HL-60 (cell line): Measurements from ENCODE around the gene STEAP2.

Experiments used
- DNase-seq, 2 experiments: peaks; one replicate each; pipeline ENCODE4 v3.0.0-alpha.2; 2010 to 2020; ENCODE audit warnings: low read depth in 1 of 2, low spot score in 1 of 2
- H3K27ac ChIP-seq: fragments of 250-450 bp; sonication (Bioruptor Pico); replicated peaks from 2 replicates; pipeline ENCODE4 v1.5.1; 2020; ENCODE audit warnings: mild to moderate bottlenecking, moderate library complexity
- H3K27me3 ChIP-seq: fragments of 250-450 bp; sonication (Bioruptor Pico); 2 replicates; pipeline ENCODE4 v1.5.1; 2021; ENCODE audit warnings: mild to moderate bottlenecking, moderate library complexity; ENCODE audit not compliant: insufficient read depth, poor library complexity, severe bottlenecking
- H3K4me3 ChIP-seq: replicated peaks from 2 replicates; pipeline ENCODE4 v1.5.1; 2011; ENCODE audit warnings: mild to moderate bottlenecking, control low read depth, low read length; ENCODE audit not compliant: insufficient read depth
- GABPA ChIP-seq: IDR thresholded peaks from 2 replicates; pipeline ENCODE4 v1.6.1; 2012; ENCODE audit warnings: low read depth
- POLR2AphosphoS5 ChIP-seq: IDR thresholded peaks from 2 replicates; pipeline ENCODE4 v1.6.1; 2012; ENCODE audit warnings: low read depth
- REST ChIP-seq: IDR thresholded peaks from 2 replicates; pipeline ENCODE4 v1.6.1; 2012; ENCODE audit warnings: low read depth; ENCODE audit not compliant: insufficient replicate concordance
- SPI1 ChIP-seq: IDR thresholded peaks from 2 replicates; pipeline ENCODE4 v1.6.1; 2012; ENCODE audit warnings: low read depth, mild to moderate bottlenecking, borderline replicate concordance
- TF ChIP-seq, protein P1 (sequence below): IDR thresholded peaks from one replicate; pipeline ENCODE4 v1.5.1; 2011; ENCODE audit warnings: low read length, control low read depth, inconsistent platforms; ENCODE audit not compliant: insufficient read depth

Gene STEAP2

DNA sequence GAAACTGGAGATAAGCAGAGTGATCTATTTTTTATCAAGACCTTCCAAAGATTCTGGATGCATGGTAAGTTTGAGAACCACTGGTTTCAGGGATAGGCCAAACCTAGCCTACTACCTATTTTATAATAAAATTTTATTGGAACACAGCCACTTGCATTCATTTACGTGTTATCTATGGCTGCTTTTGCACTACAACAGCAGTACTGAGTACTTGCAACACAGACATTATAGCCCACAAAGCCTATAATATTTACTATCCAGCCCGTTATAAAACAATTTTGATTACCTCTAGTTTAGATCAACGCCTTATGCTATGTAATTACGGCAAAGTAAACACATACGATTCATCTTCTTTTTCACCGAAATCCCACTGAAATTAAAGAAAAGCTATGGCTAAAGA is 38.9 kb upstream of the STEAP2 start:
- no peak for DNase-seq
- no peak for TF ChIP-seq REST
- TF ChIP-seq POLR2AphosphoS5 = no peak
- no peak for TF ChIP-seq GABPA
- no peak overlapping the region for H3K4me3 ChIP-seq
- H3K27me3 ChIP-seq = no peaks in the 10 kb centered on the region
- H3K27ac ChIP-seq = no peak overlapping the region

GRCh38 chr7:90173127-90173844 is 38.3 kb upstream of the STEAP2 start:
- H3K4me3 ChIP-seq = no peak overlapping the region
- no peak overlapping the region for H3K27ac ChIP-seq
- H3K27me3 ChIP-seq = no peaks in the 10 kb centered on the region
- TF ChIP-seq GABPA (no peak), SPI1 (peak; percentile 35; the same call in 1 of the 2 replicates), REST (no peak)
- no peak for DNase-seq

DNA sequence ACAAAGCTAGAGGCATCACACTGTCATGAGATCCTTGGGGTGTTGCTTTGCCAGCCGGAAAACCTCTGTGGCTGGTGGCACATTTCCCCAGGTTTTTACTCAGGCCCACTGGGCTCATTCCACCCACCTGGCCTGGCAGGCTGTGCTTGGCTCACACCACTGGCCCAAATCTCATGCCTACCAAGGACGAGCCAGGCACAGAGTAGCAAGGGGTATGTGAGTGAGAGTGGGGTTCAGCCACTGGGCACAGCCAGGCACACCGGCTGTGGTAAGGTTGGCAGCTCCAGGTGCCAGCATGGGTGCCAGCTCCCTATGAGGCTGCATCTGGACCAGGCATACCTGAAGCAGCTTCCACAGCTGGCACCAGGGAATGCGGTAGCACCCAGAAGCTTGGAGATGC is 35.9 kb upstream of the STEAP2 start:
- TF ChIP-seq POLR2AphosphoS5 (no peak), SPI1 (no peak), REST (no peak), GABPA (no peak)
- TF ChIP-seq, protein P1, sequence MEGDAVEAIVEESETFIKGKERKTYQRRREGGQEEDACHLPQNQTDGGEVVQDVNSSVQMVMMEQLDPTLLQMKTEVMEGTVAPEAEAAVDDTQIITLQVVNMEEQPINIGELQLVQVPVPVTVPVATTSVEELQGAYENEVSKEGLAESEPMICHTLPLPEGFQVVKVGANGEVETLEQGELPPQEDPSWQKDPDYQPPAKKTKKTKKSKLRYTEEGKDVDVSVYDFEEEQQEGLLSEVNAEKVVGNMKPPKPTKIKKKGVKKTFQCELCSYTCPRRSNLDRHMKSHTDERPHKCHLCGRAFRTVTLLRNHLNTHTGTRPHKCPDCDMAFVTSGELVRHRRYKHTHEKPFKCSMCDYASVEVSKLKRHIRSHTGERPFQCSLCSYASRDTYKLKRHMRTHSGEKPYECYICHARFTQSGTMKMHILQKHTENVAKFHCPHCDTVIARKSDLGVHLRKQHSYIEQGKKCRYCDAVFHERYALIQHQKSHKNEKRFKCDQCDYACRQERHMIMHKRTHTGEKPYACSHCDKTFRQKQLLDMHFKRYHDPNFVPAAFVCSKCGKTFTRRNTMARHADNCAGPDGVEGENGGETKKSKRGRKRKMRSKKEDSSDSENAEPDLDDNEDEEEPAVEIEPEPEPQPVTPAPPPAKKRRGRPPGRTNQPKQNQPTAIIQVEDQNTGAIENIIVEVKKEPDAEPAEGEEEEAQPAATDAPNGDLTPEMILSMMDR = no peak
- peaks cover 2% of the 10 kb centered on the region for H3K27me3 ChIP-seq

GRCh38 chr7:90176195-90176594 is 35.3 kb upstream of the STEAP2 start:
- H3K27ac ChIP-seq = no peak overlapping the region
- TF ChIP-seq POLR2AphosphoS5 = no peak
- DNase-seq = no peak
- H3K4me3 ChIP-seq = no peak overlapping the region
- H3K27me3 ChIP-seq = peaks cover 2% of the 10 kb centered on the region

More for the DNA sequence above, 35.9 kb upstream of the STEAP2 start:
- H3K4me3 ChIP-seq = no peak overlapping the region
- DNase-seq = no peak
- H3K27ac ChIP-seq = no peak overlapping the region
